HG03139 (cell line): ENCODE results near the gene GABRB3.

ENCODE experiments used
- ATAC-seq: cut with Tn5 transposase; IDR thresholded peaks from one replicate; pipeline ENCODE4 v1.9.1; 2021; ENCODE audit not compliant: unreplicated experiment

The GABRB3 gene

DNA sequence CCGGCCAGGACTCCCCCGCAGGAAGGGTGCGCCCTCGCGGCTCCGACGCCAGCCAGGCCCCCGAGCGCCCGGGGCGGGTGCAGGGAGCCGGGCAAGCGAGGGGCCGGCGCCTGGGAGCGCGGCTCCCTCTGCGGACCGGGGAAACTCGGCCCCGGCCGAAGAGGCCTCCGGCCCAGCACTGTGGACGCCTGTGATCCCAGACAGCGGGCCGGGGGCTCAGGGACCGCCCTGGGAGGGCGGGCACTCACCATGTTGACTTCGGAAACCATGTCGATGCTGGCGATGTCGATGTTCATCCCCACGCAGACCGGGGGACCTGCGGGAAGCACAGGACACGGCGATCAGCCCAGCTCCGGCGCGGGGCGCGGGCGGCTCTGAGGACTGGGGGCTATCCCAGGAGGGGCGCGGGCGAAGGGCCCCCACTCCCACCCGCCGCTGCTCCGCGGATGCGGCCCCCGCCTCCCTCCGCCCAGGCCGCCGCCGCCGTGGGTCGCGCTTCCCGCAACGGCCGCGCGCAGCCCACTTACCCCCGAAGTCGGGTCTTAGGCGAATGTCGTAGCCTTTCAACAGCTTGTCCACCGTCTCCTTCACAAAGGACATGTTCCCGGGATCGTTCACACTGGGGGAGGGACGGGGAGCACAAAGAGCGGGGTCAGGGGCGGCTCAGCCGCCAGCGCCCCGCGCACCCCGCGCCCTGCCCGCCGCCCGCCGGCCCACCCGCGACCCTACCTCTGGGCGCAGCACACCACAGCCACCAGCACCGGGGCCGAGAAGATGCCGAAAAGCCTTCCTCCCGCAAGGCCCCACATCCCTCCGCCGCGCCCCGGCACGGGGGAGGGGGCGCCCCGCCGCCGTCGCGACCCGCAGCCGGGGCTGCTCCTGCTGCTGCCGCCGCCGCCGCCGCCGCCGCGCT is at the start of gene GABRB3:
Gene GABRB3 (minus strand): TSS at position 913 of the 913 bp plus-strand sequence.
- ATAC-seq = no peak

DNA sequence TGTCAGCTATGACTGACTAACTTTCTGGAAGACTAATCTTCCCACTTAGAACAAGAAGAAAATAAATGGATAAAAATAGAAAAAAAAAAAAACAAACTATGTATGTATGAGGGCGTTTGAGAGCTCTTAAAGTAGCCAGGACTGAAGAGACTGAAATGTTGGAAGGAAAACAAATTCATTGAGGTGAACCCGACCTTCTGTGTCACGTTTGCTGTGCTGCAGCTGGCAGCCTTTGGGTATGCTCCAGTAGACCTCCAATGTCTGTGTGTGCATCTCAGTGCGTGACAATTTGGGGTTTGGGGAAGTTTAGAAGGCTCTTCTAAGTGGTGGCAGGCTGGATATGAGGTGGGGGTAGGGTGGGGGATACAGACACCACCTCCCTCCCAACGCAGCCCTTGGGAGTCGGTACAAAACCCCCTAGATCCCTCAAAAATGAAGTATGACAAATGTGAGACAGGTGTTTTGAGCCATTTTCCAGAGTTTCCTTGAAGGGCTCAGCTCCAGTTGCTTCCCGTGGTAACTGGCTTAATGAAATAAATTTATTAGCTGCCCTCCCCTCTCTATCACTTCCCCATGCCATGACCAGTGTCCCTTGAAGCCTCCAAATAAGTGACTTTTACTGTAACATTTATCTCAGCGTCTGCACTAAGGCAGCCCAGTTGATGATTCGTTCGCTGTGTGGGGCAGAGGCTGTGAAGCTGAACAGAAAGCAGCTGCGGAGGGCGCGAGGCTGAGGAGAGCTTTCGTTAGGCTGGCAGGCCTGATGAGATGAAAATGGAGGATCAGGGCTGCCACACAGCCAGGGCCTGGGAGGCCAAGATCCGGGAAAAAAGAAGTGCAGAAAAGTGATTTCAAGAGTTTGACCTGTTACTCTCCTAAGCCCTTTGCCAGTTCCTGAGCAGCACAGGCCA is 34.9 kb upstream of the GABRB3 start:
- no peak for ATAC-seq

DNA sequence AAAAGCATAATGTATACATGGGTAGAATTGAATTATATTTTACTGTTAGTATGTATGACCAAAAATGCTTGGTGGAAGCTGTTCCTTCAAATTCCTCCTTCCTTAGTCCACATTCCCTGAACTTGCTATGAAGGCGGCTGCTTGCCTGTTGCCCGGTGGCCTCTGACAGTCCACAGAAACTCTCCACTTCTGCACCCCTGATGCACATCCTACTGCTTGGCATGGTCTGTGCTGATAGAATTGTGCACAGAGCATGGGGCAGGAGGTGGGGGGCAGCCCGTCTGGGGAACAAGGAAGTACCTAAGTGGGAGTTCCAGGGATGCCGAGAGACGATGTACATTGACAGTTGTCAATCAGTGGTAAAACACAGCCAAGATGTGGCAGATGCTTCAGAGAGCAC is 33.7 kb upstream of the GABRB3 start:
- ATAC-seq = no peak

DNA sequence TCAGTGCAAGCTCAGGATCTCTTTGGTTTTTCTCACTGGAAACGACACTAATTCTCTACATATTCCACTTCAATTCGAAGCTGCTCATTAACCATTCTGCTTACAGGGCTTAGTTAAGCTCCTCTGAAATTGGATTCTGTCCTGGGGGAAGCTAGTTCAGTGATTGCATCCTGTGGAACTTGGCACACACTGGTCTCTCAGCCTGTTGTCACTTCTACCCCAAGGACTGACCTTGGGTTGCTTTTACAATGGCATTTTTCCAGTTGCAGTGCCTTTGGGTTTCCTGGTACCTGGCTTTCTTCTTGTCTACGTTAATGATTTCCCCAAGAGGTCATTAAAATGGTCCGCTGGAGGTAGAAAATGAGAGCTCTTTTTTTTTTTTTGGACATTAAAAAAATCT is 33.3 kb upstream of the GABRB3 start:
- ATAC-seq = no peak

- ATAC-seq = no peak
Observed at GRCh38 chr15:26805470-26805869, 32.6 kb upstream of the GABRB3 start.

DNA sequence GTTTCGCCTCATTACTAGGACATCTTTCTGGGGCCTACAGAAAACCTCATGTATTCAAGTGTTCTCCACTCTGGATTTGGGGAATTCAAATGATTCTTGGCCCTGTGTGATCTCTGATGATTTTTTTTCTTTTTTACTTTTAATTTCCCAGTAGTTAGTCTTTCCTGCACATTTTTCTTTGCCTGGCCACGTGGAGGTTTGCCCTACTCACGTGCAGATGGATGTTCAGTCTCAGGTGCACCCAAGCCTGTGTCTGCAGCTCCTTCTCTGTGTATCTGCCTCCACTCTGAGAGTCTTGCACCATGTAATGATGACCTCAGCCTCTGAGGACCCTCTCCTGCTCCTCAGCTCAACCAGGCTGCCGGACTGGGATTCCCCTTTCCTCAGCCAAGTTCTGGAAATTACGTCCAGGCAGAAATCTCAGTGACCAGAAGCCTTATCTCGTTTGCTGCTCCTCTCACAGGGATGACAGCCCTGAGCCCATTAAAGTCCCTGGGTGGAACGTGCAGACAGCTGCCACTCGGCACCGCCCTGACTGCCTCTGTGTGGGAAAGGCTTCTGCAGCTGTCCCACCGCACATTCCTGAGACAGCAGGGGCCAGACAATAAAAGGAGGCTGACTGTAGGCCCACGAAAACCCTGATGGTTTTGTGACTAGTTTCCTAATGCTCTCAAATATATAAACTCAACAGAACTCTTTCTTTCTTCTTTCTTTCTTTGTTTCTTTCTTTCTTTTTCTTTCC is 31.4 kb upstream of the GABRB3 start:
- no peak for ATAC-seq

GRCh38 chr15:26790118-26790517 is 17.3 kb upstream of the GABRB3 start:
- ATAC-seq = no peak

GRCh38 chr15:26781816-26782215 is 8.9 kb upstream of the GABRB3 start:
- no peak for ATAC-seq

- no peak for ATAC-seq
Observed at GRCh38 chr15:26773917-26774316, 1.1 kb upstream of the GABRB3 start.

- no peak for ATAC-seq
Observed at GRCh38 chr15:26773067-26773877, 406 bp upstream of the GABRB3 start.

DNA sequence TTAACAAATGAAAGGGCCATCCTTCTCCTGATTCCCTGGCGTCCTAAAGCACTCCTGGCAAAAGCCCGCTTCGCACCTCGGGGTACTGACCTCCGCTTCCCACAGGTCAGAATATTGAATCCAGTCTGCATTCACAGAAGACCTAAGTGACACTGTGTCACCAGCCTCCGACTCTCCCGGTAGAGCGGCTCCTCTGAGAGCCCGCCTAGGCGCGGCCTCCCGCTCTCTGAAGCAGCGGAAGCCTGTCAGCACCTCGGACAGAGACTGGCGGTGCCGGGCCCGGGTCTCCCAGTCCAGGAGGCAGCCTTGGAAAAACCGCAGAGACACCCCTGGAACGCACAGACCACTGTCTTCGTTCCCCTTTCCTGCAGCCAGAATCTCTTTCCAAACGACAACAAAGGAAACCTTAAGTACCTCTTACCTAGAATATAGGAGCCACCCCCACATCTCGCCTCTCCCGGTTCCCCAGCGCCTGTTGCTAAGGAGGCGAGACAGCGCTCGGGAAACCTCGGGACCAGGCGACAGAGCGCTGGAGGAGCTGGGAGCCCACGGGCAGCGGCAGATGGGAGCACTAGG is 1.2 kb downstream of the GABRB3 start:
- no peak for ATAC-seq

- no peak for ATAC-seq
Observed at GRCh38 chr15:26771168-26771567, 1.7 kb downstream of the GABRB3 start.

GRCh38 chr15:26767169-26767670 is 5.6 kb downstream of the GABRB3 start:
- ATAC-seq = no peak

GRCh38 chr15:26766262-26766661 is 6.6 kb downstream of the GABRB3 start:
- ATAC-seq = no peak

DNA sequence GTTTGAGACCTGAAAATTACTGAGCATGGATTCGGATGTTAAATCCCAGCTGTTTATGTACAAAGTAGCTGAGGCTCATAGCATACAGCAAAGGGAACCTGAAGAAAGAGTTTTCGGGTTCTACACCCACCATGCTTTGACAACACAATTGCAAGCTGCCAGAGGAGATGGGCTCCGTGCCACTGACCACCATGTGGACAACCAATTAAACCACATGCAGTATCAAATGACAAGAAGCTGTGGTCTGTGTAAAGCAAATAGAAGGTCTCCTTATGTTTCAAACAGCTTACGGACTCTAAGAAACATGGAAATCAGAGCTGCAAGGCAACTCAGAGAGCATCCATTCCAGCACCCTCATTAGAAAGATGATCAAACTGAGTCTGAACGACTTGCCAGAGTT is 12.9 kb downstream of the GABRB3 start:
- ATAC-seq = no peak

DNA sequence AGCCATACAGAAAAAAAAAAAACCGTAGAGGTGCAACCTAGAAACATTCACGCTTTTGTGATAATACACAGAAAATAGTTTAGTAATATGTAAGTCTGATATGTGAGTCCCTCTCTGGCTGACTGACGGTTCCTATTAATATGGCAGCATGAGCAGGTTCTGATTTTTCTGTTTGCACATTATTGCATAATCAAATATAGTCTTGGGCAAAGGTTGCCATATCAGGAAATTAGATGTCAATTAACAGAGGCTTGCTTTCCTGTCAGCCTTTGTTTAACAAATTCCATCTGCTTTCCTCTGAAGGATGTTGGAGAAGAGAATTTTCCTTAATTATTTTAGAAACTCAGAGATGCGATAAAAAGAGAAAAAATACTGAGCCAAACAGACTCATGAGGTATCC is 14.8 kb downstream of the GABRB3 start:
- ATAC-seq = no peak

DNA sequence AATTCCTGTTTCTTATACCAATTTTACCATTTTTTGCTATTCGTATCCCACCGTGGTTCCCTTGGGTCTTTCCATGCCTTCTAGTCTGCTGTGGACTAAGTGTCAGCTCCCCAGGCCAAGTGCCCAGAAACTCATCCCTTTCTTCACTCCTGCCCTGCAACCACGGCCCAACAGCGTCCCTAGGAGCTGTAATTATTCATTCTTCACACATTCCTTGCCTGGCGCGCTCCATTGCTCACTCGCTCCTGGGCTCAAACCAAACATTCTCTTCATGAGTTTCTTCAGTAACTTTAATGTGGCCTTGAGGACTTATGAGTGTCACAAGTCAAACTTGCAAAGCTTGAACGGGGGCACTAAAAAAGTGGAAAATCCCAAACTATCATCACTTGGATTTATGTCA is 15.7 kb downstream of the GABRB3 start:
- ATAC-seq = no peak

DNA sequence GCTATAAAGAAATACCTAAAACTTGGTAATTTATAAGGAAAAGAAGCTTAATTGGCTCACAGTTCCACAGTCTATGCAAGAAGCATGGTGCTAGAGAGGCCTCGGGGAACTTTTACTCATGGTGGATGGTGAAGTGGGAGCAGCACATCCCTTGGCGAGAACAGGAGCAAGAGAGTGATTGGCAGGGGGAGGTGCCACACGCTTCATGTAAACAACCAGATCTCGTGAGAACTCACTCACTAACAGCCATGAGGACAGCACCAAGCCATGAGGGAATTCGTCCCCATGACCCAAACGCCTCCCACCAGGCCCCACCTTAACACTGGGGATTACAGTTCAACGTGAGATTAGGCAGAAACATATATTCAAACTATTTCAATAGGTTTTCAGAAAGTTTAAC is 28.0 kb downstream of the GABRB3 start:
- no peak for ATAC-seq

DNA sequence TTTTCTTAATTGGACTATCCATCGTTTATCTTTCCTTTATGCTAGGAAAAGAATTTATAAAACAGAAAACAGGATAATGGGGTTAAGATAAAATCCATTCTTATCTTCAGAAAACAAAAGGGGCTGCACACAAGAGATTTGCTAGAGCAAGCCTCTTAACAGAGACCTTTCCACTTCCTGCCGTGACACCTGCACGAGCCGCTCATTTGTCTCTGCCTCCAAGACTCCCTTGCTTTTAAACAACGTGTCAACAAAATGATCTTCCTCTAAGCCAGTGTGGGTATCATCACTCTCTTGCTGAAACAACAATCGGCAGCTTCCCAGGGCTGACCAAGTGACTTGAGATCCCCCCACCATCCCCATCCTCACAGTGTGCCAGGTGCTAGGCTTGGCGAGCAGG is 33.1 kb downstream of the GABRB3 start:
- ATAC-seq = no peak

DNA sequence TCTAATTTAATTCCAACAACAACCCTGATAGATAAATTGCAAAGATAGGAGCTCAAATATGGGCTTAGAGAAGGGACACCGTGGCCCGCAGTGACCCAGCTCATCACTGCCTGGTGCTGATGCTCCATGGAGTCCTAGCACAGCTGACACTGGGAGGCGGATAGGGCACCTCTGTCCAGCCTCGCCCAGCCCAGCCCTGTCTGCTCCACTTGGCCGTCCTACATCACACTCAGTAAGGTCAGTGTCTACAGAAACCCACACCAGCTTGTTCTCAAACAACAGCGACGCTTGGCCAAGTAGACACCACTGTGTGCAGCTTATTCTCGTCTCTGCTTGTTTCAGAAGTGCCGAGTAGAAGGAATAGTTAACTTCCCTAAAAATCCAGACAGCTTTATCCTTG is 33.9 kb downstream of the GABRB3 start:
- no peak for ATAC-seq
